GM23338 (cell line): Measurements from ENCODE around the gene TANGO6. TPM values are rescaled to one million over a fixed set of nuclear protein-coding genes. Genes with fewer than 3 reads are reported as not detected.

Experiments used
- CREB1 ChIP-seq: fragments of 250-450 bp; sonication (Bioruptor Pico); IDR thresholded peaks from 2 replicates; pipeline ENCODE4 v1.5.0; 2020; ENCODE audit warnings: low read depth, mild to moderate bottlenecking, moderate library complexity
- JUNB ChIP-seq: IDR thresholded peaks from one replicate; pipeline ENCODE4 v1.6.1; 2016; ENCODE audit warnings: antibody characterized with exemption; ENCODE audit not compliant: unreplicated experiment
- NANOG ChIP-seq: IDR thresholded peaks from 2 replicates; pipeline ENCODE4 v1.6.1; 2016; ENCODE audit warnings: antibody characterized with exemption, borderline replicate concordance
- STAT1 ChIP-seq: IDR thresholded peaks from one replicate; pipeline ENCODE4 v1.6.1; 2016; ENCODE audit warnings: antibody characterized with exemption; ENCODE audit not compliant: unreplicated experiment
- ZNF114 ChIP-seq: fragments of 250-450 bp; sonication (Bioruptor Pico); IDR thresholded peaks from 2 replicates; pipeline ENCODE4 v1.5.0; 2020; ENCODE audit warnings: mild to moderate bottlenecking, moderate library complexity
- ZNF331 ChIP-seq: fragments of 250-450 bp; sonication (Bioruptor Pico); IDR thresholded peaks from 2 replicates; pipeline ENCODE4 v1.5.0; 2020; ENCODE audit warnings: low read depth, mild to moderate bottlenecking, moderate library complexity
- polyA plus RNA-seq: library from polyadenylated mRNA; unstranded; fragments of >200 nt; fragmentation: Nextera tagmentation; extraction: Ambion mirVana; gene quantifications from 2 replicates; pipeline ENCODE4 v1.2.1, GENCODE V29; 2016
- total RNA-seq: library from RNA; depleted of rRNA; stranded (reverse); fragments of >200 nt; shearing (Covaris generic); gene quantifications from 2 replicates; pipeline ENCODE4 v1.2.3, GENCODE V29; 2014
- TF ChIP-seq, protein P1 (sequence below): fragments of 250-450 bp; sonication (Bioruptor Pico); IDR thresholded peaks from 2 replicates; pipeline ENCODE4 v1.5.0; 2020; ENCODE audit warnings: mild to moderate bottlenecking, moderate library complexity
- TF ChIP-seq, protein P2 (sequence below), 2 experiments: fragments of 200-600 bp in 1 of 2; sonication (generic) in 1 of 2; conservative IDR thresholded peaks; 2 replicates each; pipeline versions ENCODE4 v1.5.1 to v1.6.1; 2016 to 2017; ENCODE audit warnings: antibody characterized with exemption in 2 of 2, low read depth in 2 of 2, mild to moderate bottlenecking in 2 of 2, moderate library complexity in 1 of 2
- TF ChIP-seq, protein P3 (sequence below): IDR thresholded peaks from one replicate; pipeline ENCODE4 v1.6.1; 2018; ENCODE audit warnings: antibody characterized with exemption; ENCODE audit not compliant: unreplicated experiment

The TANGO6 gene
- total and polyA plus RNA-seq, 2 experiments from 2014 or later = 7.2 to 23.2 TPM

DNA sequence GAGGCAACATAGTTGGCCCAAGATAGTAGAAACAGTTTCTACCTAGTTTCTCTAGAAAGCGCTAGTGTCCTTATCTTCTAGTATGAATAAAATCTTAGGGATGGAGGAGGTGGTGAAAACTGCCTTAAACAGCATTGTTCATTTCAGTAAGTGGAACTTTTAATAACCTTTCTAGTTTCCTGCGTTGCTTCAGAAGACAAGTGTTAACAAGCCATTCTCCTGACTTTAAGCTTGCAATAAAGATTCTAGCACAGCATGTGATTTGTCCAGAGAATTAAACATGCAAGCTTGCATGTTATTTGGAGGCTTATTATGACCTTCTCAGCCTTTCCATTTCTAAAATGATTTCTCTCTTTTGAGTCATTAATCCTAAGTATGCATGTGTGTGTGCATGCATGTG, 72.3 kb downstream of the TANGO6 start (continued):
- TF ChIP-seq, protein P1, sequence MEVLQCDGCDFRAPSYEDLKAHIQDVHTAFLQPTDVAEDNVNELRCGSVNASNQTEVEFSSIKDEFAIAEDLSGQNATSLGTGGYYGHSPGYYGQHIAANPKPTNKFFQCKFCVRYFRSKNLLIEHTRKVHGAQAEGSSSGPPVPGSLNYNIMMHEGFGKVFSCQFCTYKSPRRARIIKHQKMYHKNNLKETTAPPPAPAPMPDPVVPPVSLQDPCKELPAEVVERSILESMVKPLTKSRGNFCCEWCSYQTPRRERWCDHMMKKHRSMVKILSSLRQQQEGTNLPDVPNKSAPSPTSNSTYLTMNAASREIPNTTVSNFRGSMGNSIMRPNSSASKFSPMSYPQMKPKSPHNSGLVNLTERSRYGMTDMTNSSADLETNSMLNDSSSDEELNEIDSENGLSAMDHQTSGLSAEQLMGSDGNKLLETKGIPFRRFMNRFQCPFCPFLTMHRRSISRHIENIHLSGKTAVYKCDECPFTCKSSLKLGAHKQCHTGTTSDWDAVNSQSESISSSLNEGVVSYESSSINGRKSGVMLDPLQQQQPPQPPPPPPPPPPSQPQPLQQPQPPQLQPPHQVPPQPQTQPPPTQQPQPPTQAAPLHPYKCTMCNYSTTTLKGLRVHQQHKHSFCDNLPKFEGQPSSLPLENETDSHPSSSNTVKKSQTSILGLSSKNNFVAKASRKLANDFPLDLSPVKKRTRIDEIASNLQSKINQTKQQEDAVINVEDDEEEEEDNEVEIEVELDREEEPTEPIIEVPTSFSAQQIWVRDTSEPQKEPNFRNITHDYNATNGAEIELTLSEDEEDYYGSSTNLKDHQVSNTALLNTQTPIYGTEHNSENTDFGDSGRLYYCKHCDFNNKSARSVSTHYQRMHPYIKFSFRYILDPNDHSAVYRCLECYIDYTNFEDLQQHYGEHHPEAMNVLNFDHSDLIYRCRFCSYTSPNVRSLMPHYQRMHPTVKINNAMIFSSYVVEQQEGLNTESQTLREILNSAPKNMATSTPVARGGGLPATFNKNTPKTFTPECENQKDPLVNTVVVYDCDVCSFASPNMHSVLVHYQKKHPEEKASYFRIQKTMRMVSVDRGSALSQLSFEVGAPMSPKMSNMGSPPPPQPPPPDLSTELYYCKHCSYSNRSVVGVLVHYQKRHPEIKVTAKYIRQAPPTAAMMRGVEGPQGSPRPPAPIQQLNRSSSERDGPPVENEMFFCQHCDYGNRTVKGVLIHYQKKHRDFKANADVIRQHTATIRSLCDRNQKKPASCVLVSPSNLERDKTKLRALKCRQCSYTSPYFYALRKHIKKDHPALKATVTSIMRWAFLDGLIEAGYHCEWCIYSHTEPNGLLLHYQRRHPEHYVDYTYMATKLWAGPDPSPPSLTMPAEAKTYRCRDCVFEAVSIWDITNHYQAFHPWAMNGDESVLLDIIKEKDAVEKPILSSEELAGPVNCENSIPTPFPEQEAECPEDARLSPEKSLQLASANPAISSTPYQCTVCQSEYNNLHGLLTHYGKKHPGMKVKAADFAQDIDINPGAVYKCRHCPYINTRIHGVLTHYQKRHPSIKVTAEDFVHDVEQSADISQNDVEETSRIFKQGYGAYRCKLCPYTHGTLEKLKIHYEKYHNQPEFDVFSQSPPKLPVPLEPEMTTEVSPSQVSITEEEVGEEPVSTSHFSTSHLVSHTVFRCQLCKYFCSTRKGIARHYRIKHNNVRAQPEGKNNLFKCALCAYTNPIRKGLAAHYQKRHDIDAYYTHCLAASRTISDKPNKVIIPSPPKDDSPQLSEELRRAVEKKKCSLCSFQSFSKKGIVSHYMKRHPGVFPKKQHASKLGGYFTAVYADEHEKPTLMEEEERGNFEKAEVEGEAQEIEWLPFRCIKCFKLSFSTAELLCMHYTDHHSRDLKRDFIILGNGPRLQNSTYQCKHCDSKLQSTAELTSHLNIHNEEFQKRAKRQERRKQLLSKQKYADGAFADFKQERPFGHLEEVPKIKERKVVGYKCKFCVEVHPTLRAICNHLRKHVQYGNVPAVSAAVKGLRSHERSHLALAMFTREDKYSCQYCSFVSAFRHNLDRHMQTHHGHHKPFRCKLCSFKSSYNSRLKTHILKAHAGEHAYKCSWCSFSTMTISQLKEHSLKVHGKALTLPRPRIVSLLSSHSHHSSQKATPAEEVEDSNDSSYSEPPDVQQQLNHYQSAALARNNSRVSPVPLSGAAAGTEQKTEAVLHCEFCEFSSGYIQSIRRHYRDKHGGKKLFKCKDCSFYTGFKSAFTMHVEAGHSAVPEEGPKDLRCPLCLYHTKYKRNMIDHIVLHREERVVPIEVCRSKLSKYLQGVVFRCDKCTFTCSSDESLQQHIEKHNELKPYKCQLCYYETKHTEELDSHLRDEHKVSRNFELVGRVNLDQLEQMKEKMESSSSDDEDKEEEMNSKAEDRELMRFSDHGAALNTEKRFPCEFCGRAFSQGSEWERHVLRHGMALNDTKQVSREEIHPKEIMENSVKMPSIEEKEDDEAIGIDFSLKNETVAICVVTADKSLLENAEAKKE (CRISPR knock-in tag) = no peak
- TF ChIP-seq, protein P2, sequence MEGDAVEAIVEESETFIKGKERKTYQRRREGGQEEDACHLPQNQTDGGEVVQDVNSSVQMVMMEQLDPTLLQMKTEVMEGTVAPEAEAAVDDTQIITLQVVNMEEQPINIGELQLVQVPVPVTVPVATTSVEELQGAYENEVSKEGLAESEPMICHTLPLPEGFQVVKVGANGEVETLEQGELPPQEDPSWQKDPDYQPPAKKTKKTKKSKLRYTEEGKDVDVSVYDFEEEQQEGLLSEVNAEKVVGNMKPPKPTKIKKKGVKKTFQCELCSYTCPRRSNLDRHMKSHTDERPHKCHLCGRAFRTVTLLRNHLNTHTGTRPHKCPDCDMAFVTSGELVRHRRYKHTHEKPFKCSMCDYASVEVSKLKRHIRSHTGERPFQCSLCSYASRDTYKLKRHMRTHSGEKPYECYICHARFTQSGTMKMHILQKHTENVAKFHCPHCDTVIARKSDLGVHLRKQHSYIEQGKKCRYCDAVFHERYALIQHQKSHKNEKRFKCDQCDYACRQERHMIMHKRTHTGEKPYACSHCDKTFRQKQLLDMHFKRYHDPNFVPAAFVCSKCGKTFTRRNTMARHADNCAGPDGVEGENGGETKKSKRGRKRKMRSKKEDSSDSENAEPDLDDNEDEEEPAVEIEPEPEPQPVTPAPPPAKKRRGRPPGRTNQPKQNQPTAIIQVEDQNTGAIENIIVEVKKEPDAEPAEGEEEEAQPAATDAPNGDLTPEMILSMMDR (conservative IDR thresholded peaks at IDR 0.05; ENCODE audit: low read depth in 2 of 2) = no peak
- TF ChIP-seq, protein P3, sequence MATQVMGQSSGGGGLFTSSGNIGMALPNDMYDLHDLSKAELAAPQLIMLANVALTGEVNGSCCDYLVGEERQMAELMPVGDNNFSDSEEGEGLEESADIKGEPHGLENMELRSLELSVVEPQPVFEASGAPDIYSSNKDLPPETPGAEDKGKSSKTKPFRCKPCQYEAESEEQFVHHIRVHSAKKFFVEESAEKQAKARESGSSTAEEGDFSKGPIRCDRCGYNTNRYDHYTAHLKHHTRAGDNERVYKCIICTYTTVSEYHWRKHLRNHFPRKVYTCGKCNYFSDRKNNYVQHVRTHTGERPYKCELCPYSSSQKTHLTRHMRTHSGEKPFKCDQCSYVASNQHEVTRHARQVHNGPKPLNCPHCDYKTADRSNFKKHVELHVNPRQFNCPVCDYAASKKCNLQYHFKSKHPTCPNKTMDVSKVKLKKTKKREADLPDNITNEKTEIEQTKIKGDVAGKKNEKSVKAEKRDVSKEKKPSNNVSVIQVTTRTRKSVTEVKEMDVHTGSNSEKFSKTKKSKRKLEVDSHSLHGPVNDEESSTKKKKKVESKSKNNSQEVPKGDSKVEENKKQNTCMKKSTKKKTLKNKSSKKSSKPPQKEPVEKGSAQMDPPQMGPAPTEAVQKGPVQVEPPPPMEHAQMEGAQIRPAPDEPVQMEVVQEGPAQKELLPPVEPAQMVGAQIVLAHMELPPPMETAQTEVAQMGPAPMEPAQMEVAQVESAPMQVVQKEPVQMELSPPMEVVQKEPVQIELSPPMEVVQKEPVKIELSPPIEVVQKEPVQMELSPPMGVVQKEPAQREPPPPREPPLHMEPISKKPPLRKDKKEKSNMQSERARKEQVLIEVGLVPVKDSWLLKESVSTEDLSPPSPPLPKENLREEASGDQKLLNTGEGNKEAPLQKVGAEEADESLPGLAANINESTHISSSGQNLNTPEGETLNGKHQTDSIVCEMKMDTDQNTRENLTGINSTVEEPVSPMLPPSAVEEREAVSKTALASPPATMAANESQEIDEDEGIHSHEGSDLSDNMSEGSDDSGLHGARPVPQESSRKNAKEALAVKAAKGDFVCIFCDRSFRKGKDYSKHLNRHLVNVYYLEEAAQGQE = no peak
- TF ChIP-seq ZNF331 (CRISPR knock-in tag) = no peak
- TF ChIP-seq NANOG = no peak
- TF ChIP-seq CREB1 = no peak
- no peak for TF ChIP-seq ZNF114 (CRISPR knock-in tag)
- TF ChIP-seq JUNB = no peak
- no peak for TF ChIP-seq STAT1
